Suprapubic skin (tissue), 4 donors: ENCODE measurements around the gene CXCR3. TPM values are rescaled to one million over a fixed set of nuclear protein-coding genes. Genes with fewer than 3 reads are reported as not detected.
"Not testable (repeated sequence)": the region's sequence is repeated elsewhere in the genome, so short reads cannot be mapped to it uniquely, and the experiment has no call there.

Experiments used
- DNase-seq, 2 donors: peaks; one replicate each; pipeline ENCODE4 v3.0.0-alpha.2; 2019; ENCODE audit warnings: low spot score in 2 of 2
- H3K27ac ChIP-seq: fragments of 200-600 bp; sonication (generic); one replicate; pipeline ENCODE4 v1.5.1; 2019
- H3K27me3 ChIP-seq: fragments of 200-600 bp; sonication (generic); one replicate; pipeline ENCODE4 v1.5.1; 2019
- H3K36me3 ChIP-seq: fragments of 200-600 bp; sonication (generic); one replicate; pipeline ENCODE4 v1.5.1; 2019
- H3K4me1 ChIP-seq: fragments of 200-600 bp; sonication (generic); one replicate; pipeline ENCODE4 v1.5.1; 2019
- H3K4me3 ChIP-seq: fragments of 200-600 bp; sonication (generic); one replicate; pipeline ENCODE4 v1.5.1; 2019; ENCODE audit warnings: mild to moderate bottlenecking
- H3K9me3 ChIP-seq: fragments of 200-600 bp; sonication (generic); one replicate; pipeline ENCODE4 v1.5.1; 2019
- CTCF ChIP-seq, 2 donors: fragments of 200-600 bp in 1 of 2; fragments of 450-650 bp in 1 of 2; sonication (generic) in 1 of 2; IDR thresholded peaks; one replicate each; pipeline ENCODE4 v1.5.1; 2016 to 2019; ENCODE audit warnings: antibody characterized with exemption in 2 of 2, mild to moderate bottlenecking in 1 of 2, moderate library complexity in 1 of 2
- EP300 ChIP-seq: sonication (generic); formaldehyde crosslinking; IDR thresholded peaks from one replicate; pipeline ENCODE4 v1.6.1; 2017; ENCODE audit warnings: antibody characterized with exemption
- POLR2A ChIP-seq, 2 donors: fragments of 450-650 bp; IDR thresholded peaks; one replicate each; pipeline ENCODE4 v1.6.1; 2017; ENCODE audit warnings: antibody characterized with exemption in 2 of 2, mild to moderate bottlenecking in 2 of 2, moderate library complexity in 2 of 2
- POLR2AphosphoS5 ChIP-seq, 3 donors: sonication (generic); formaldehyde crosslinking; IDR thresholded peaks; one replicate each; pipeline ENCODE4 v1.6.1; 2017; ENCODE audit warnings: antibody characterized with exemption in 3 of 3
- WGBS: methylation state at CpG from one replicate; pipeline ENCODE4 v1.1.5; 2018; 5-methylcytosine and 5-hydroxymethylcytosine counted together
- total RNA-seq, 4 donors: library from RNA; depleted of rRNA; stranded (reverse); fragments of >200 nt; gene quantifications; one replicate each; pipeline ENCODE4 v1.1.0, GENCODE V29; 2016

The CXCR3 gene
- total RNA-seq, 4 donors from 2014 or later, result 0.29 to 0.30 TPM; not detected in 2

GRCh38 chrX:71664889-71665491 lies 46.7 kb upstream of the CXCR3 start:
- Histone ChIP-seq H3K27ac (no peak overlapping the region), H3K4me3 (no peak overlapping the region), H3K27me3 (no peaks in the 10 kb centered on the region), H3K9me3 (no peaks in the 10 kb centered on the region), H3K4me1 (peaks cover 3% of the 10 kb centered on the region), H3K36me3 (no peaks in the 10 kb centered on the region)
- no peak for DNase-seq
- WGBS, result 84% methylated on average over 16 of the region's 16 CpGs
- TF ChIP-seq EP300 (no peak), POLR2A (IDR thresholded peaks at IDR 0.05) (no peak), POLR2AphosphoS5 (IDR thresholded peaks at IDR 0.05) (no peak), CTCF (IDR thresholded peaks at IDR 0.05) (no peak)

GRCh38 chrX:71664202-71664601 lies 45.9 kb upstream of the CXCR3 start:
- H3K36me3 ChIP-seq, H3K4me3 ChIP-seq, DNase-seq, H3K4me1 ChIP-seq, H3K9me3 ChIP-seq, H3K27ac ChIP-seq, H3K27me3 ChIP-seq: not testable (repeated sequence)
- 72% methylated on average over 6 of the region's 8 CpGs for WGBS

- not testable (repeated sequence) for H3K27ac ChIP-seq
- 55% methylated on average over 2 of the region's 8 CpGs for WGBS
Observed at GRCh38 chrX:71663238-71663637, 44.9 kb upstream of the CXCR3 start.

GRCh38 chrX:71662654-71663053 lies 44.3 kb upstream of the CXCR3 start:
- not testable (repeated sequence) for H3K9me3 ChIP-seq, H3K27me3 ChIP-seq, H3K27ac ChIP-seq, H3K4me1 ChIP-seq, H3K4me3 ChIP-seq, DNase-seq, H3K36me3 ChIP-seq
- 54% methylated on average over 5 of the region's 11 CpGs for WGBS

More at GRCh38 chrX:71663238-71663637, 44.9 kb upstream of the CXCR3 start:
- not testable (repeated sequence) for H3K36me3 ChIP-seq, H3K27me3 ChIP-seq, H3K9me3 ChIP-seq, H3K4me1 ChIP-seq, DNase-seq, H3K4me3 ChIP-seq

GRCh38 chrX:71661919-71662318 lies 43.6 kb upstream of the CXCR3 start:
- no peak overlapping the region for H3K27ac ChIP-seq
- TF ChIP-seq CTCF (IDR thresholded peaks at IDR 0.05) (no peak), POLR2AphosphoS5 (IDR thresholded peaks at IDR 0.05) (no peak), POLR2A (IDR thresholded peaks at IDR 0.05) (no peak), EP300 (no peak)
- H3K4me3 ChIP-seq, result no peak overlapping the region
- H3K36me3 ChIP-seq, result no peaks in the 10 kb centered on the region
- peaks cover 3% of the 10 kb centered on the region for H3K4me1 ChIP-seq
- DNase-seq, result no peak
- 89% methylated on average over 8 of the region's 12 CpGs for WGBS
- H3K27me3 ChIP-seq, result no peaks in the 10 kb centered on the region
- no peaks in the 10 kb centered on the region for H3K9me3 ChIP-seq

- H3K27me3 ChIP-seq, result no peaks in the 10 kb centered on the region
Observed at GRCh38 chrX:71660562-71661416, 42.5 kb upstream of the CXCR3 start.

GRCh38 chrX:71659959-71660358 lies 41.6 kb upstream of the CXCR3 start:
- H3K27me3 ChIP-seq, result no peaks in the 10 kb centered on the region
- 91% methylated on average over 6 of the region's 6 CpGs for WGBS
- no peaks in the 10 kb centered on the region for H3K9me3 ChIP-seq
- TF ChIP-seq POLR2AphosphoS5 (IDR thresholded peaks at IDR 0.05) (no peak), POLR2A (IDR thresholded peaks at IDR 0.05) (no peak), EP300 (no peak), CTCF (IDR thresholded peaks at IDR 0.05) (no peak)
- H3K36me3 ChIP-seq, result no peaks in the 10 kb centered on the region
- no peak overlapping the region for H3K4me3 ChIP-seq
- no peak for DNase-seq
- peaks cover 3% of the 10 kb centered on the region for H3K4me1 ChIP-seq
- H3K27ac ChIP-seq, result no peak overlapping the region

More at GRCh38 chrX:71660562-71661416, 42.5 kb upstream of the CXCR3 start:
- H3K4me1 ChIP-seq, result peaks cover 3% of the 10 kb centered on the region
- no peak overlapping the region for H3K27ac ChIP-seq
- H3K36me3 ChIP-seq, result no peaks in the 10 kb centered on the region
- no peak for DNase-seq
- no peak overlapping the region for H3K4me3 ChIP-seq
- TF ChIP-seq POLR2A (IDR thresholded peaks at IDR 0.05) (no peak), EP300 (no peak)
- H3K9me3 ChIP-seq, result no peaks in the 10 kb centered on the region
- WGBS, result 85% methylated on average over 19 of the region's 22 CpGs
